Measurements from ENCODE around the gene ATP8A2. TPM values are rescaled to one million over a fixed set of nuclear protein-coding genes. Genes with fewer than 3 reads are reported as not detected.

The ATP8A2 gene
- total and polyA plus RNA-seq, 2 of the 8 experiments (the other 6 are each of a cell fraction or from before 2014, with no cell fraction given) = 2.4 to 8.3 TPM

GRCh38 chr13:25379011-25379410, 7.2 kb downstream of the ATP8A2 start (continued):
- no peak for TF ChIP-seq CBX8 (IDR thresholded peaks at IDR 0.05; ENCODE audit: borderline replicate concordance, low read depth, low read length)

Measured in H1 (cell line).